HG03175 (cell line): Measurements from ENCODE around the gene REG4.

Experiments
- ATAC-seq: cut with Tn5 transposase; IDR thresholded peaks from one replicate; pipeline ENCODE4 v1.9.1; 2021; ENCODE audit warnings: mild to moderate bottlenecking, moderate library complexity; ENCODE audit not compliant: unreplicated experiment

REG4 gene

GRCh38 chr1:119781434-119782210, 29.6 kb downstream of the REG4 start:
- ATAC-seq = no peak

- ATAC-seq = no peak
Observed at GRCh38 chr1:119779869-119780356, 31.3 kb downstream of the REG4 start.

GRCh38 chr1:119778886-119779560, 32.2 kb downstream of the REG4 start:
- ATAC-seq = no peak

- ATAC-seq = no peak
Observed at GRCh38 chr1:119778359-119778758, 32.9 kb downstream of the REG4 start.

- ATAC-seq = no peak
Observed at GRCh38 chr1:119774746-119775490, 36.3 kb downstream of the REG4 start.

- no peak for ATAC-seq
Observed at GRCh38 chr1:119773711-119774241, 37.5 kb downstream of the REG4 start.

GRCh38 chr1:119772298-119772697, 39.0 kb downstream of the REG4 start:
- no peak for ATAC-seq

- ATAC-seq = no peak
Observed at GRCh38 chr1:119771770-119772169, 39.5 kb downstream of the REG4 start.

GRCh38 chr1:119771016-119771415, 40.2 kb downstream of the REG4 start:
- ATAC-seq = no peak

GRCh38 chr1:119768778-119769177, 42.5 kb downstream of the REG4 start, which contains the start of gene HMGCS2:
TSS of gene HMGCS2 (minus strand) at chr1:119768905. CDS start at chr1:119768844, 61 bp downstream.
- ATAC-seq = no peak

GRCh38 chr1:119767486-119767885, 43.8 kb downstream of the REG4 start:
- ATAC-seq = no peak

- ATAC-seq = no peak
Observed at GRCh38 chr1:119766374-119766794, 44.9 kb downstream of the REG4 start.

- ATAC-seq = no peak
Observed at GRCh38 chr1:119764220-119764619, 47.0 kb downstream of the REG4 start.

GRCh38 chr1:119762953-119763352, 48.3 kb downstream of the REG4 start:
- no peak for ATAC-seq

GRCh38 chr1:119762409-119762808, 48.9 kb downstream of the REG4 start:
- no peak for ATAC-seq

- no peak for ATAC-seq
Observed at GRCh38 chr1:119758584-119758983, 52.7 kb downstream of the REG4 start.

- ATAC-seq = no peak
Observed at GRCh38 chr1:119752592-119752991, 58.7 kb downstream of the REG4 start.

GRCh38 chr1:119748040-119748439, 63.2 kb downstream of the REG4 start:
- no peak for ATAC-seq

GRCh38 chr1:119747451-119747850, 63.8 kb downstream of the REG4 start:
- no peak for ATAC-seq

GRCh38 chr1:119745034-119745433, 66.2 kb downstream of the REG4 start:
- ATAC-seq = no peak

GRCh38 chr1:119744598-119744942, 66.7 kb downstream of the REG4 start:
- ATAC-seq = no peak
